Measurements from ENCODE around the gene MYO15A.
A peak's percentile ranks its signal among the peaks of the same experiment; 100 is the strongest.

The MYO15A gene

DNA sequence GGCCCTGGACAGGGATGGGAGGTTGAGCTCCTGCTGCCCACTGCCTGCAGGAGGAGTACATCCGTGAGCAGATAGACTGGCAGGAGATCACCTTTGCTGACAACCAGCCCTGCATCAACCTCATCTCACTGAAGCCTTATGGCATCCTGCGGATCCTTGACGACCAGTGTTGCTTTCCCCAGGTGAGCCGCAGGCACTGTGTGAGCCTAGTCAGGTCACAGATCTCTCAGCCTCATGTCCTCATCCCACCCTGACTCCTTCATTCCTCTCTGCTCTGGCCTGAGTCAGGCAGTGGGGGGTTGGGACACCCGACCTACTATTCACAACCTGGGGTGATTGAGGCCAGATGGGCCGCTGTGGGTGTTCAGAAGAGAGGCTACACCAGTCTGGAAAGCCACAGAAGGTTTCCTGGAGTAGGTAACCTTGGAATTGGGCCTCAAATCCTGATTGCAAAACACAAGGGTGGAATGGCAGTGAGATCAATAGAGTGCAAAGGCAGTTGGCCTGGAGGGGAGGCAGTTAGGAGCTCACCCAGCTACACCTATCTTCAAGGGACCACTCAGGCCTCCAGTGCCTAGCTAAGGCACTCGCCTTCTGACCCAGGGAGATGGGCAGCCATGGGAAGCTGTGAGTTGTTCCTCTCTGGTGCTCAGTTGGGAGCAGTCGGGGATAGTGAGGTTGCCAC, 29.7 kb downstream of the MYO15A start:
- no peak for DNase-seq

DNA sequence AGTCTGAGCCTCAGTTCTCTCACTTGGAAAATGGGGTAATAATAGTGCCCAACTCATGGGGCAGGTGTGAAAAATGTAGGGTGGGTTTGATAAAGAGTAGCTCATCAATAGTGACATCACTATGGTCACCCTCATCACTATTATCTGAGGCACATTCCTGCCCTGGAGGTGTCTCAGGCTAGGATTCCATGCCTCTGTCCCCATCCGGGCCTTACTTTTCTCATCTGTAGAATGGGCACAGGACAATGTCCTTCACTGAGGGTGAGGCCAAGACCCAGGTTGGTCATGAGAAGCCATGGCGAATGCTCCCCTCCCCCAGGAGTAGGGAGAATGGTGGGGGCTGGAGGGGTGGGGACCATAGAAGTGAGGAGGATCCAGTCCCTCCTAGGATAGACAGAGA, 30.5 kb downstream of the MYO15A start:
- DNase-seq, result no peak

DNA sequence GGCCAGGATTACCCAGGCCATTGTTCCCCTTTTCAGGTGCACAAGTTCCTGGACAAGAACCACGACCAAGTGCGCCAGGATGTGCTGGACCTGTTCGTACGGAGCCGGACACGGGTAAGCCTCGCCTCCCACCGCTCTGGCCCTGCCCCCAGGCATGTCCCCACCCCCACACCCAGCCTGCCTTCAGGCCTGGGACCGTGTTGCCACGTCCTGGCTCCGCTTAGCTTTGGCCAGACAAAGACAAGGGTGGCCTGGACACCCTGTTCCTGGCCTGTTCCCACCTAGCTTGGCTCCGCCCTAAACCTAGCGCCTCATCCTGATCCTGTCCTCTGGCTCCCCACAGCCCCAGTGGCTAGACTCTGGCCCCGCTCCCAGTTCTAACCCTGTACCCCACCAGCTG, 30.9 kb downstream of the MYO15A start:
- DNase-seq, result no peak

DNA sequence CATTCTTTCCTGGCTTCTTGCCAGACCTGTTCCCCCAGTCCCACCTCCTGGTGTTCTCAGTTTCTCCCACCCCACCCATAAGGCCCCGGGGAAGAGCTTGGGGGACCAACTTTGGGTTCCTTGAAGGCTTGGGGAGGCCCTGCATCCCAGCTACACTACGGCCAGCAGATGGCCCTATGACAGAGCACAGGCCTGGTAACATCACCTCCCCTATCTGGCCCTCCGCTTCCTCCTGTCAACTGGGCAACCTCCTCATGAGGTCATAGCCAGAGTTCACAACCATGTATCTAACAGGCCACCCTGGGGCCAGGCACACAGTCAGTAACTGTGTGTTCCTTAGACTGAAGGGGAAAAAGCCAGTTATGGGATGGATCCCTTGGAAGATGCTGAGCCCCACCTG, 31.4 kb downstream of the MYO15A start:
- no peak for DNase-seq

DNA sequence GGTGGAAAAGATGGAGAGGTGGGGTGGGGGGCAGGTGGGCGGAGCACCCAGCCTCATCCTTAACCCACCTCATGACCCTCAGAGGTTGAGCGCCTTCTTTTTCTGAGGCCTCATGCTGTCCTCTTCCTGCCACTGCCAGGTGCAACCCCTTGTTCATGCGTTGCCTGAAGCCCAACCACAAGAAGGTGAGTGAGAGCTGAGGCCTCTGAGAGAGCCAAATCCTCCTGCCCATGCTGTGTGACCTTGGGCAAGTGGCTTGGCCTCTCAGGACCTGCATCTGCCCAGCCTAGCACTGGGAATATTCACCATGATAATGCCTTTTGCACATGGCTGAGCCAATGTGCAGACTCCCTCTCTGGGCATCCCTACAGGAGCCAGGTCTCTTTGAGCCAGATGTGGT, 32.1 kb downstream of the MYO15A start:
- no peak for DNase-seq

DNA sequence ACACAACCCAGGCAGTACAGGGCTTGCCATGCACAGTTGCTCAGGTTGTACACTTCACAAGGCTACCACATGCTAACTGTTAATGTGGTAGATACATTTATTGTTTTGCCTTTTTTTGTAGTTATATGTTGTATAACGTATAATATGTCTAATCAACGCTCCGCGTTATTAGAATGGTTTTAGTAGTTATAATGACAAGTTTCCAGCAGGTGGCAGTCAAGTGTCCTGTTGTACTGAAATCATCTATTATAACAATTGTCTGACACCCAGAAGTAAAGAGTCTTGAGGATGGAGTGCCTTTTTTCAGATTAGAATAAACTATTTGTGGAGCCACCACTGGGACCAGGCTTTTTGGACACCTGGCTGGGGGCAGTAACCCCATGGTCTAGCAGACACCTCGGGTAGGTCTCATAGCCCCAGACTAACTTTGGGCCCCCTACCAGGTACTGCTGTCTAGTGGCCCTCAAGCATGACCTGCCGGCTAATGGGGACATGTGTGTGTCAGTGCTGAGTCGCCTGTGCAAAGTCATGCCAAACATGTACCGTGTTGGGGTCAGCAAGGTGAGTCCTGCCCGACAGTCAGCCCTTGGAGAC, 32.8 kb downstream of the MYO15A start:
- DNase-seq, result no peak

DNA sequence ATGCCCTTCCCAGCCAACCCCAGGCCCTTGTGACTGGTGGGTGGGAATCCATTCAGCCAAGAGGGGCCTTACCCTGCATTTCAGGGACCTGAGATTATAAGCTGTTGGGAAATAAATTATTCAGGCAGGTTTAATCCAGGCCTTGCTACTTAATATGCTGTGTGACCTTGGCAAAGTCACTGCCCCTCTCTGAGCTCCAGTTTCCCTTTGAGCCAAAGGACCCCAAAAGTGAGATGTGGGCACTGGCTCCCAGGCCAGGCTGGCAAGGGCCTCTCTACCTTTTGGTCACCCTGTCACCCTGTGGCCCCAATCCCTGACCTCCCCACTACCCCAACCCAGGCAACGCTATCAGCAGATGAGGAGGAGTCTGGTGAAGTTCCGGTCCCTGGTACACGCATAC, 33.9 kb downstream of the MYO15A start:
- DNase-seq, result no peak

DNA sequence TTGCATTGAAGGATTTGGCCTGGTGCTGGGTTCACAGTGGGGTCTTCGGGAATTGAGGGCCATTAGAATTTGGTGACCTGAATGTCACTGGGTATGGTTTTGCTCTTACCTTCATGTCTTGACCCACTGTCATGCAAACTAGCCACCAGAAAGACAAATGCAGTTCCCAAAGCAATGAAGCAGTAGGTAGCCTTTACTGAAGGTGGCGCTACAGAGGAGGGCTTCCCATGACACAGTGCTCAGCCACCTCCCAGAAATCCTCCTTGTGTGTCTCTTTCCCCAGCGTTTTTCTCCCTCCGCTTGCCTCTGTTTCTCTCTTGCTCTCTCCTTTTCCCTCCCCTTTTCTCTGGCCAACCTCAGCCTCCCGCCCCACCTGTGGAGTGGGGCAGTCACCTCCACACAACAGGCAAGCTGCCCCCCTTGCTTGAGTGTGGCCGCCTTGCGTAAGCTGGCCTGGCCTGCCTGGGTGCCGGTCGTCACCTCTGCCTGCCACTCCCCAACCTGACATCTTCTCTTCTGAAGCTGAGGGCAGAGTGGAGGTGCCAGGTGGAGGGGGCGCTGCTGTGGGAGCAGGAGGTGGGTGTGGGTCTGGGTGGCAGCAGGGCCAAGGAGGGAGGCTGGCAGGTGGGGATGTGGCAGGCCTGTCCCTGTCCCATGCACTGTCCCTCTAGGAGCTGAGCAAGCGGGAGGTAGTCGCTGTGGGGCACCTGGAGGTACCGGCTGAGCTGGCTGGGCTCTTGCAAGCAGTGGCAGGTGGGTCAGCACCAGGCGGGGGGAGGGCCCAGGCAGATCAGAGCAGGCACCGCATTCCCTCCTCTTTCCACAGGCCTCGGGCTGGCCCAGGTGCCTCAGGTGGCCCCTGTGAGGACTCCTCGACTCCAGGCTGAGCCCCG, 34.7 kb downstream of the MYO15A start:
- no peak for DNase-seq

DNA sequence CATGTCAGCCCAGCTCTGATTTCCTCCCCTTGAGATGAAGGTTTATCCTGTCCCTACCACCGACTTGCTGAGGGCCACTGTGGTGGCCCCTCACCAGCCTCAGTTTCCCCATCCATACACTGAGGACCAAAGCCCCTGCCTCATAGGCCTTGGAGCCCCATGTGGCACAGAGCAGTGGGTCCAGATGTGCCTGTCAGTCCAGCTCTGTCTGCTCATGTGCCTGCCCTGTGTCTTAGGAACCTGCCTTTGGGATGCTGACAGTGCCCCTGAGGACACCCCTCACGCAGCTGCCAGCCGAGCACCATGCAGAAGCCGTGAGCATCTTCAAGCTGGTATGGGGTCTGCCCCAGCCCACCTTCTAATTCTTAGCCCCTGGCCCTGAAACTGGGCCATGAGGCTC, 35.7 kb downstream of the MYO15A start:
- DNase-seq, result no peak

DNA sequence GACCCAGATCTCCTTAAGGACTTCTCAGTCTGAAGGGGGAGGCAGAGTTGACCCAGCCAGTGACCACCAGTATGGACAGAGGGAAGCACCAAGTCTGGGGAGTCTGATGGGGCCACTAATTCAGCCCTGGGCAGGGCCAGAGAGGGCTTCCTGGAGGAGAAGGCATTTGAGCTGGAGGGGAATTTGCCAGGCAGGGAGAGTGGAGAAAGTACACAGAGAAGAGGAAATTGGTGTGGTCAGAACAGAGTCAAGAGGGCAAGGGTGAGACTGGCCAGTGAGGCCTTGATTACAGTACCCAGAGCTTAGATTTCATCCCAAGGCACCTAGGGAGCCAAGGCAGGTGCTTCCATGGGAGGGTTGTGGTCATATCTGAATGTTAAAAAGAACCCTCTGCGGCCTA, 36.3 kb downstream of the MYO15A start:
- no peak for DNase-seq

DNA sequence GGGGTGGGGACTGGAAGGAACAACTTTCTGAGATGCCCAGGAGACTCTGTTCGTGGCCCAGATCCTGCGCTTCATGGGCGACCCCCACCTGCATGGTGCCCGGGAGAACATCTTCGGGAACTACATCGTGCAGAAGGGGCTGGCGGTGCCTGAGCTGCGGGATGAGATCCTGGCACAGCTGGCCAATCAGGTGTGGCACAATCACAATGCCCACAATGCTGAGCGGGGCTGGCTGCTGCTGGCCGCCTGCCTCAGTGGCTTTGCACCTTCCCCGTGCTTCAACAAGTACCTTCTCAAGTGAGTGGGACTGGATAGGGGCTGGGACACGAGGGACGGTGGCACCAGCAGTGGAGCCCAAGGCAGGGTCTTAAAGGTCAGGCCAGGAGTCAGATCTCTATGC, 37.3 kb downstream of the MYO15A start:
- DNase-seq, result no peak

DNA sequence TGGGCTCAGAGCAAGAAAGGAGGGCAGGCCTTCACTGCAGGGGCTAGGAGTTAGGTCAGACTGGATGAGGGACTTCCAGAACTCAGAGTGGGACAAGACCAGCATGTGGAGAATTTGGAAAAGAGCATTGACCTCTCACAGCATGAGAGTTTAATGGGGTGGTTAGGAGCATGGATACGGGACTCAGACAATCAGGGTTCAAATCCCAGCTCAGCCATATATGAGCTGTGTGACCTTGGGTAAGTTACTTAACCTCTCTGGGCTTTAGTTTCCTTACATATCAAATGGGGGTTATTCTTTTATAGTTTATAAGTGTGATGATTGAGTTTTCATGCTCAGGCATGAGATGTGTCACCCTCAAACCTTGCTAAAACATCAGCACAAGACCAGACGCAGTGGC, 37.7 kb downstream of the MYO15A start:
- no peak for DNase-seq

DNA sequence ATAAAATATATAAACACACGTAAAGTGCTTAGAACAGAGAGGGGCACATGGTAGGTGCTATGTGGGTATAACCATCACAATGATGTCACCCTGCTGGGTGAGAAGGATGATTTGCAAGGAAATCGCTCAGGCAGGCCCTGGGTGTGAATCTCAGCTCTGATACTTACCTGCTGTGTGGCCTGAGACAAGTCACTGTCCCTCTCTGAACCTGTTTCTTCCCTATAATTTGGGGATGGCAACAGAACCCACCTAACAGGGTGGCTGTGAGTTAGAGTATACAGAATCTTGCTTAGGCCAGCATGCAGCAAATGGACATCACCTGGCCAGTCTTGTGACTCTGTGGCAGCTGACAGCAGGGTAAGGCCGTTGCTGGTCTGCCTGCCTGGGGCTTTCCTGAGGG, 38.4 kb downstream of the MYO15A start:
- no peak for DNase-seq

DNA sequence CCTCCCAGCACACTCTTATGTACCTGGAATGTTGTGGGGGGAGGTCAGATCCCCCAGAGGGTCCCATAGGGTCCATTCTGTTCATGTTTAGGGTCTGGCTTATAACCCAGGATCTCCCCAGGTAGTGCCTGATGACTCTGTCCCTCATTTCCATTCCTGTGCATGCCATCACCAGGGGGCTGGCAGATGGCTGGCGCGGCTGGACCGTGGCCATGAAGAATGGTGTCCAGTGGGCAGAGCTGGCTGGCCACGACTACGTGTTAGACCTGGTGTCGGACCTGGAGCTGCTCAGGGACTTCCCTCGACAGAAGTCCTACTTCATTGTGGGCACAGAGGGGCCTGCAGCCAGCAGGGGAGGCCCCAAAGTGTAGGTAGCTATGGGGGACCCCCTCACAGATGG, 40.0 kb downstream of the MYO15A start:
- DNase-seq, result no peak

DNA sequence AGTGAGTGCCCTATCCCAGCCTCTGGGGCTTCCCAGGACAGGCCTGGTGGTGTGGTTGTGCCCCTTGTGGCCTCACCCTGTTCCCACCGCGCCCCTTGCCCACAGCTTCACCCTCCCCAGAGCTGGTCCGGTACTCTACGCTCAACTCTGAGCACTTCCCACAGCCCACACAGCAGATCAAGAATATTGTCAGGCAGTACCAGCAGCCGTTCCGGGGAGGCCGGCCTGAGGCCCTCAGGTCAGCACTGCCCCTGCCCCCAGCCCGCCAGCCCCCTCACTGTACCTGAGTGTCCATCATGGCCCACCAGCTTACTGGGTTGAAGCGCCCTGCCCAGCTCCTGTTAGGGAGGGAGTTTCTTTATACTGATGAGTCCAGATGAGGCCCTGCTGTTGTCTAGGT, 42.7 kb downstream of the MYO15A start:
- DNase-seq, result no peak

DNA sequence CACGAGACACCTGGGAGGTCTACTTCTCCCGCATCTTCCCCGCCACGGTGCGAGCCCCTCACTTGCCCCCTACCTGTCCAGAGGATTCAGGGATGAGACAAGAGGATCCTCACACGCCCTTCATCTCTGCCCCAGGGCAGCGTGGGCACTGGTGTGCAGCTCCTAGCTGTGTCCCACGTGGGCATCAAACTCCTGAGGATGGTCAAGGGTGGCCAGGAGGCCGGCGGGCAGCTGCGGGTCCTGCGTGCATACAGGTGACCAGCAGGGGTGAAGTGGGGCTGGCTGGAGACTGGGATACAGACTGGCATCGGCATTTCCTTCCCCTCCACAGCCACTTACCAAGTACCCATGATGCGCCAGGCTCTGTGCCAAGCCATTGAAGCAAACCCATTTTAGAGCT, 46.6 kb downstream of the MYO15A start:
- no peak for DNase-seq

DNA sequence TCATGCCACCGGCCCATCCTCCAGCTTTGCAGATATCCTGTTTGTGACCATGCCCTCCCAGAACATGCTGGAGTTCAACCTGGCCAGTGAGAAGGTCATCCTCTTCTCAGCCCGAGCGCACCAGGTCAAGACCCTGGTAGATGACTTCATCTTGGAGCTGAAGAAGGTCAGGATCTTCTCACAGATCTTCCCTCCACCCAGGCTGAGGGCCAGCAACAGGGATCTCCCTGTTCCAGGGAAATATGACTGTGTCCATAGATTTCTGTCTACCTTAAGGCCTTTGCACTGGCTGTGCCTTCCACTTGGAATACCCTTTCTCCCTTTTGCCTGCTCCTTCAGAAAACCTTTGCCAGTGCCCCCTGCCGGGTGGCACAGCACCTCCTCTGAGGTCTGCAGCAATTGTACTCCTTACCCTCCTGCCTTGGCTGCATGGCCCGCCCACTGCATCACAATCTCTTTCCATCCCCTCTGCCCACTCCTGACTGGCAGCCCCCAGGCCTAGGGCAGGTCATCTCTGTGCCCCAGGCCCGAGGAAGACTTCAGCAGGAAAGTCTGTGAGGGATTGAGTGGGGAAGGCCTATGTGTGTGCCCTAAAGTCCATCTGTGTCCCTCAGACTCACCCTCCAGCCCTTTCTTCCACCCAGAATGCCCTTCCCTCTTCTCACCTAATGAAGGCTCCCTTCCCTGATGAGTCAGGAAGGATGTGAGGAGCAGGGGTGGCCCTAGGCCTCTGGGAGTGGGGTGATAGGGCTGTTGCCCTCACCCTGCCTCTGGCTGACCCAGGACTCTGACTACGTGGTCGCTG, 47.8 kb downstream of the MYO15A start:
- no peak for DNase-seq

DNA sequence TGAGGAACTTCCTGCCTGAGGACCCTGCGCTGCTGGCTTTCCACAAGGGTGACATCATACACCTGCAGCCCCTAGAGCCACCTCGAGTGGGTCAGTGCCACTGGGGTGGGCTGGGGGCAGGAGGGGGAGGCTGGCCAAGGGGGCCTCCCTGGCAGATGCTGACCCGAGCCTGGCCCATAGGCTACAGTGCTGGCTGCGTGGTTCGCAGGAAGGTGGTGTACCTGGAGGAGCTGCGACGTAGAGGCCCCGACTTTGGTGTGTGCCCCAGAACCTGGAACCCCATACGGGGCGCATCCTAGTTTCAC, 48.4 kb downstream of the MYO15A start:
- no peak for DNase-seq

DNA sequence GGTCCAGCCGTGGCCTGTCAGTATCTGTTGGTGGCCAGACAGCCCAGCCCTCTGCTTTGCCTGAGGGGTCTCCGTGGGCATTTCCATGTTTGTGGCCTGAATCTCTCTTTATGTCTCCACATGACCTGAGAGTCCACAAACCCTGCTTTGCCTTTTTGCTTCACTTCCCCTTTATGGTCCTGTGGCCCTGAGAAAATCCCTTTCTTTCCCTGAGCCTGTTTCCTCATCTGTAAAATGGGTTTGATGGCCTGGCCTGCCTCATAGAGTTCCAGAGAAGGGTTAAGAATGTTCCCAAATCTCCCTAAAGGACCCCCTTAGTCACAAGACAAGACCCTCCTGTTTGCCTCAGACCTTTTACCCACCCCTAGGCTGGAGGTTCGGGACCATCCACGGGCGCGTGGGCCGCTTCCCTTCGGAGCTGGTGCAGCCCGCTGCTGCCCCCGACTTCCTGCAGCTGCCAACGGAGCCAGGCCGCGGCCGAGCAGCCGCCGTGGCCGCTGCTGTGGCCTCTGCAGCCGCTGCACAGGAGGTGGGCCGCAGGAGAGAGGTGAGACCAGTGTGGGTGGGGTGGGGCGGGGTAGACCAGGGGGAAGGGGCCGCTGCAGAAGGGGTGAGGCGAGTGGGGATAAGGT, 48.9 kb downstream of the MYO15A start:
- no peak for DNase-seq

DNA sequence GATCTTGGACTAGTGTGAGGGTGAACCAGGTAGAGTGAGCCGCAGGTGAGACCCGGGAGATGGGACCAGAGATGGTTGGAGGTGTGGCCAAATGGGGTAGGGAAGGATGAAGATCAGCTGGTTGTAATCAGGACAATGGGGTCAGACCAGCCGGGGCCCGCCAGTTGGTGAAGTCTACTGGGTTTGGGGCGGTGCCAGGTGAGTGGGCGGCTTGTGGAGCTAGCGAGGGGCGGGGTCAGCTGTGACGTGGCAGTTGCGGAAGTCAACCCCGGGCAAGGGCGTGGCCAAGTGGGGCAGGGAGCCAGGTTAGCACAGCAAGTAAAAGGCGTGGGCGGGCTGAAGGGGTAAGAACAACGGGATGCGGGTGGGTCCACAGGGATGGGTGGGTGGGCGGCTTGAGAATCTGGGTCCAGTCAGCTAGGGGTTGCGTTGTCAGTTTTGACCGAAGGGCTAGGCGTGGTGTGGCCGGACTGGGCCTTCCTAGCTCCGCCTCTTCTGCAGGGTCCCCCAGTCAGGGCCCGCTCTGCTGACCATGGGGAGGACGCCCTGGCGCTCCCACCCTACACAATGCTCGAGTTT, 49.6 kb downstream of the MYO15A start:
- DNase-seq, result peak; percentile 87

DNA sequence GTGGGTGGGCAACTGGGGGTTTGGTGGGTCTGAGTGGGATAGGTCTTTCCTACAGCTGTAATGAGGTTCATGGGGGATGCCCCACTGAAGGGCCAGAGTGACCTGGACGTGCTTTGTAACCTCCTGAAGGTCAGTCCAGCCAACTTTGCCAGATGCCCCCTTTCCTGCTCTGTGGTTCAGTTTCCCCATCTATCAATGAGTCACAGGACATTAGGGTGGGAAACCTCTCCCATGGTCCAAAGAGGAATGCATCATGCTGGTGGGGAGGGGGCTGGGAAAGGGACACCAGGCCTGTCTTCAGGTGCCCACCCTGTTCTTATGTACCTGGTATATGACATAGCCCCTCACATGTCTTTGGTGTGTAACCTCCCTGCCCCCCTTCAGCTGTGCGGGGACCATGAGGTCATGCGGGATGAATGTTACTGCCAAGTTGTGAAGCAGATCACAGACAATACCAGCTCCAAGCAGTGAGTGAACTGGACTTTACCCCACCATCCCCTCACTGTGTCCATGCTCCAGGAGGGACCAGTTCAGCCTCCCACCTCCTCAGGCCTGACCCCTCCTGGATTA, 51.1 kb downstream of the MYO15A start:
- DNase-seq, result no peak

DNA sequence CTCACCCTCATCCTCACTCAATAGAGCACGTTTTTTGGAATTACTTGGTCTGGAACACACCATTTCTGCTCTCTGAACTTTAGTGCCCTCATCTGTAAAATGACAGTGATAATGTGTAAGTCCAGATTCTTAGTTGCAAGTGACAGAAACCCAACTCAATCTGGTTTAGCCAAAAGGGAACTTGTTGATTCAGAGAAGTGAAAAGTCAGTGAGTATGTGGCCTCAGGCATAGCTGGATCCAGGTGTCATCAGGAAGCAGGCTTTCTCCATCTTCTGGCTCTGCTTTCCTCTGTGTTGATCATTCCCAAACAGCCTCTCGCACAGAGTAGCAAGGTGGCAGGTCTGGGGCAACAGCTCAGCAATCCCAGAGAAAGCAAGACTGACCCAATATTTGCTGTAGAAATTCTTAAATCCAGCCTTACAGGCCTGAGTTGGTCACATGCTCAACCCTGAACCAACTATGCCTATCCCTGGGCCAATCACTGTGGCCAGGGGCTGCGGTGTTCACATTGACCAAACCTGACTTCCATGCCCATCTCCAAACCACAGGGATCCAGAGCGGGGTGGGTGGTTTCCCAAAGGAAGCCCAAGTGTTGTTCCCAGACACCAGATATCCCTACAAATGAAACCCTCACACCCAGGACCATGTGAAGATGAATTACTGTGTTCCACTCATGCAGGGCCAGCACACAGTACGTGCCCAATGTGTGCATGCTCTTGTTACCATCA, 51.7 kb downstream of the MYO15A start:
- DNase-seq, result no peak
